ENCODE data around the gene POTEH. TPM values are rescaled to one million over a fixed set of nuclear protein-coding genes. Genes with fewer than 3 reads are reported as not detected.
"Not testable (repeated sequence)": the region's sequence is repeated elsewhere in the genome, so short reads cannot be mapped to it uniquely, and the experiment has no call there.

The POTEH gene
- total and polyA plus RNA-seq, 2 of the 4 experiments (the other 2 are of a cell fraction), result not detected

- H3K4me2 ChIP-seq (ENCODE audit: low read depth, low read length); H3K9me1 ChIP-seq (ENCODE audit: insufficient read depth, low read length); intact Hi-C loops (cut with micrococcal nuclease); in situ Hi-C loops (cut with MboI; ENCODE audit: low sequenced_read_pairs); ATAC-seq (ENCODE audit: low read depth); H3K27ac ChIP-seq (ENCODE audit: insufficient read depth, low read length); CTCF ChIA-PET; BruUV-seq (replicated peaks); H3K27me3 ChIP-seq (ENCODE audit: control insufficient read depth, insufficient read depth, low read length); H2BK120ac ChIP-seq (ENCODE audit: low read depth, low read length); POLR2A ChIA-PET (ENCODE audit: unreplicated experiment); H2BK20ac ChIP-seq (ENCODE audit: low read depth, low read length); H2BK5ac ChIP-seq (ENCODE audit: low read depth, low read length, poor library complexity, severe bottlenecking); H3K56ac ChIP-seq (ENCODE audit: extremely low read depth, insufficient read depth, low read length); H3K4me3 ChIP-seq (ENCODE audit: insufficient read depth, low read depth, low read length); H3K23ac ChIP-seq (ENCODE audit: low read depth, low read length); H4K20me1 ChIP-seq (ENCODE audit: insufficient read depth, low read length); H2AK5ac ChIP-seq (ENCODE audit: low read depth, low read length); H3K4ac ChIP-seq (ENCODE audit: low read depth, low read length); H3K36me3 ChIP-seq (ENCODE audit: control insufficient read depth, insufficient read depth, low read length); H3K9ac ChIP-seq (ENCODE audit: low read depth, low read length); H2AFZ ChIP-seq (replicated peaks; ENCODE audit: low read length, poor library complexity); H3K4me1 ChIP-seq (ENCODE audit: control insufficient read depth, insufficient read depth, low read length); H3K14ac ChIP-seq (replicated peaks; ENCODE audit: low read depth, low read length); H3K18ac ChIP-seq (ENCODE audit: low read depth, low read length); H4K5ac ChIP-seq (ENCODE audit: low read depth, low read length); H3K9me3 ChIP-seq (ENCODE audit: control insufficient read depth, insufficient read depth, low read length); H2AK9ac ChIP-seq (replicated peaks; ENCODE audit: low read depth, low read length, poor library complexity); dilution Hi-C loops (cut with HindIII; ENCODE audit: low sequenced_read_pairs, unreplicated experiment); H2BK15ac ChIP-seq (ENCODE audit: low read depth, low read length); H3K79me1 ChIP-seq (ENCODE audit: low read depth in 1 of 2, low read length in 2 of 2); DNase-seq; H4K91ac ChIP-seq (ENCODE audit: insufficient read depth, low read depth, low read length); H4K8ac ChIP-seq (ENCODE audit: low read depth in 2 of 2, low read length in 2 of 2): not testable (repeated sequence)
- 0% methylated on average over 1 of the region's 19 CpGs; no CpG with 5 or more reads in 1 of the 2 experiments for WGBS, 2 experiments (ENCODE audit: extremely low coverage in 2 of 2, insufficient read length in 1 of 2)
These were observed 39.5 kb downstream of the POTEH start for GRCh38 chr22:15729209-15729917.

DNA sequence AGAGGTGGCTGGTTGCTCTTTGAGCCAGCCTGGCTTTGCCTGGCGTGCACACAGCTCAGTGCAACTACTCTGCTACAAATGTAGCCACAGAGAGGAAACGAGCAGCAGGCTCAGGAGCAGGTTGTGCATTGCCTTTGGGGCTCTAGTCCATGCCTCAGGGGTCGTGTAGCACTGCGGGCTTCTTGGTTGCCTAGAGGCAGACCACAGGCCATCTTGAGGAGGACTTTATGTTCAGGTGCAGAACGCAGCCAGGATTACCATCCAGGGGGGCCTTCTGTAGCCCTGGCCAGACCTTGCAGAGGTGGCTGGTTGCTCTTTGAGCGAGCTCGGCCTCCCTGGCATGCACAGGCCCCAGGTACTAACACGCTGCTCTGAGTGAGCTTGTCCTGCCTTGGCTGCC lies 41.2 kb downstream of the POTEH start:
- BruUV-seq (replicated peaks); H3K18ac ChIP-seq (ENCODE audit: low read depth, low read length); H2AFZ ChIP-seq (replicated peaks; ENCODE audit: low read length, poor library complexity); ATAC-seq (ENCODE audit: low read depth); H3K4me1 ChIP-seq (ENCODE audit: control insufficient read depth, insufficient read depth, low read length); H4K91ac ChIP-seq (ENCODE audit: insufficient read depth, low read depth, low read length); H3K4me3 ChIP-seq (ENCODE audit: insufficient read depth, low read depth, low read length); H4K20me1 ChIP-seq (ENCODE audit: insufficient read depth, low read length); in situ Hi-C loops (cut with MboI; ENCODE audit: low sequenced_read_pairs); intact Hi-C loops (cut with micrococcal nuclease); H3K23ac ChIP-seq (ENCODE audit: low read depth, low read length); H3K9ac ChIP-seq (ENCODE audit: low read depth, low read length); H2AK5ac ChIP-seq (ENCODE audit: low read depth, low read length); H2BK120ac ChIP-seq (ENCODE audit: low read depth, low read length); H2BK5ac ChIP-seq (ENCODE audit: low read depth, low read length, poor library complexity, severe bottlenecking); H3K9me3 ChIP-seq (ENCODE audit: control insufficient read depth, insufficient read depth, low read length); H4K8ac ChIP-seq (ENCODE audit: low read depth in 2 of 2, low read length in 2 of 2); H3K4me2 ChIP-seq (ENCODE audit: low read depth, low read length); H3K36me3 ChIP-seq (ENCODE audit: control insufficient read depth, insufficient read depth, low read length); H3K79me1 ChIP-seq (ENCODE audit: low read depth in 1 of 2, low read length in 2 of 2); H3K27me3 ChIP-seq (ENCODE audit: control insufficient read depth, insufficient read depth, low read length); dilution Hi-C loops (cut with HindIII; ENCODE audit: low sequenced_read_pairs, unreplicated experiment); H2BK15ac ChIP-seq (ENCODE audit: low read depth, low read length); H3K14ac ChIP-seq (replicated peaks; ENCODE audit: low read depth, low read length); H2AK9ac ChIP-seq (replicated peaks; ENCODE audit: low read depth, low read length, poor library complexity); H3K56ac ChIP-seq (ENCODE audit: extremely low read depth, insufficient read depth, low read length); H2BK20ac ChIP-seq (ENCODE audit: low read depth, low read length); DNase-seq; POLR2A ChIA-PET (ENCODE audit: unreplicated experiment); H3K9me1 ChIP-seq (ENCODE audit: insufficient read depth, low read length); H3K4ac ChIP-seq (ENCODE audit: low read depth, low read length); CTCF ChIA-PET; H4K5ac ChIP-seq (ENCODE audit: low read depth, low read length); H3K27ac ChIP-seq (ENCODE audit: insufficient read depth, low read length): not testable (repeated sequence)
- WGBS, 2 experiments (ENCODE audit: extremely low coverage in 2 of 2, insufficient read length in 1 of 2), result no CpG with 5 or more reads among the region's 8 CpGs

Data from IMR-90 (cell line).